SH-SY5Y (cell line): ENCODE measurements around the gene NPLOC4.

Experiments
- GATA2 ChIP-seq: IDR thresholded peaks from 2 replicates; pipeline ENCODE4 v1.6.1; 2011; ENCODE audit warnings: mild to moderate bottlenecking, low read depth, low read length
- GATA3 ChIP-seq: IDR thresholded peaks from 2 replicates; pipeline ENCODE4 v1.6.1; 2011; ENCODE audit warnings: low read depth, mild to moderate bottlenecking, low read length, moderate library complexity

DNA sequence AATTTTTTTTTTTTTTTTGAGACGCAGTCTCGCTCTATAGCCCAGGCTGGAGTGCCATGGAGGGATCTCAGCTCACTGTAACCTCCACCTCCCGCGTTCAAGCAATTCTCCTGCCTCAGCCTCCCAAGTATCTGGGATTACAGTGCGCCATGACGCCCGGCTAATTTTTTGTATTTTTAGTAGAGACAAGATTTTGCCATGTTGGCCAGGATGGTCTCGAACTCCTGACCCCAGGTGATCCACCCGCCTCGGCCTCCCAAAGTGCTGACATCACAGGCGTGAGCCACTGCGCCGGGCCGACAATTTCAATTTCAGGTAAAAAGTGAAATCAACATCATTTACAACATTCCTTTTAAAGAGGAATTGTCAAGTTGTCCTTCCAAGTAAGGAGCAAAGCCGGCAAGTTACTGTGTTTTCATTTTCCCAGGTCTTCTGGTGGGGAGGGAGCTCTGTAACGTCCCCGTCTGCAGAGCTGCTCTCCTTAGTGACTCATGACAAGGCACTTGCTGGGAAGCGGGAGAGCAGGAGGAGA is 873 bp downstream of the NPLOC4 start:
- TF ChIP-seq GATA2 = no peak
- no peak for TF ChIP-seq GATA3
